Panc1 (cell line): ENCODE data around the gene TSHZ2.

Source experiments
- POLR2AphosphoS5 ChIP-seq: IDR thresholded peaks from 2 replicates; pipeline ENCODE4 v1.6.1; 2012; ENCODE audit warnings: mild to moderate bottlenecking, low read depth, low read length, moderate library complexity
- TF ChIP-seq, protein P1 (sequence below): fragments of 450-650 bp; IDR thresholded peaks from 2 replicates; pipeline ENCODE4 v1.5.1; 2017; ENCODE audit warnings: mild to moderate bottlenecking
- TF ChIP-seq, protein P2 (sequence below), 2 experiments: IDR thresholded peaks; 2 replicates each; pipeline ENCODE4 v1.6.1; 2011 to 2012; ENCODE audit warnings: low read depth in 2 of 2, control low read depth in 1 of 2, low read length in 1 of 2, mild to moderate bottlenecking in 1 of 2, moderate library complexity in 1 of 2; ENCODE audit not compliant: insufficient read depth in 1 of 2

DNA sequence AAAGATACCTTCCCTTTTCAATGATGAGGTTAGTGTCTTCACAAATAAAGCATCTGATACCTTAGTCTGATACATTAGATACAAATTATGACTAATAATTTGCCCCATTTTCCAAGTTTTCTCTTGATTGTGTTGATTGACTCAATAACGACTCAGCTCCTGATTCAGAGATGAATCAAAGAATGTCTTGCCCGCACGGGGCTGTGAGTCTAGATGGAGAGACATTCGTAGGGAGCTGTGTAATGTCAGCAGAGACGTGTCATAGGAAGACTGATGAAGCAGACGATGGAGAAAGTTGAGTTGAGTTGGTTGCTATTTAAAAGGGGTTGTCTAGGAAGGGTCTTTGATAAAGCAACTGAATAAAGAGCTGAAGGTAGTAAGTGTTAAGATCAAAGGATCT lies 78.2 kb downstream of the TSHZ2 start:
- TF ChIP-seq, protein P1, sequence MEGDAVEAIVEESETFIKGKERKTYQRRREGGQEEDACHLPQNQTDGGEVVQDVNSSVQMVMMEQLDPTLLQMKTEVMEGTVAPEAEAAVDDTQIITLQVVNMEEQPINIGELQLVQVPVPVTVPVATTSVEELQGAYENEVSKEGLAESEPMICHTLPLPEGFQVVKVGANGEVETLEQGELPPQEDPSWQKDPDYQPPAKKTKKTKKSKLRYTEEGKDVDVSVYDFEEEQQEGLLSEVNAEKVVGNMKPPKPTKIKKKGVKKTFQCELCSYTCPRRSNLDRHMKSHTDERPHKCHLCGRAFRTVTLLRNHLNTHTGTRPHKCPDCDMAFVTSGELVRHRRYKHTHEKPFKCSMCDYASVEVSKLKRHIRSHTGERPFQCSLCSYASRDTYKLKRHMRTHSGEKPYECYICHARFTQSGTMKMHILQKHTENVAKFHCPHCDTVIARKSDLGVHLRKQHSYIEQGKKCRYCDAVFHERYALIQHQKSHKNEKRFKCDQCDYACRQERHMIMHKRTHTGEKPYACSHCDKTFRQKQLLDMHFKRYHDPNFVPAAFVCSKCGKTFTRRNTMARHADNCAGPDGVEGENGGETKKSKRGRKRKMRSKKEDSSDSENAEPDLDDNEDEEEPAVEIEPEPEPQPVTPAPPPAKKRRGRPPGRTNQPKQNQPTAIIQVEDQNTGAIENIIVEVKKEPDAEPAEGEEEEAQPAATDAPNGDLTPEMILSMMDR, result no peak
- TF ChIP-seq POLR2AphosphoS5, result no peak
- TF ChIP-seq, protein P2, sequence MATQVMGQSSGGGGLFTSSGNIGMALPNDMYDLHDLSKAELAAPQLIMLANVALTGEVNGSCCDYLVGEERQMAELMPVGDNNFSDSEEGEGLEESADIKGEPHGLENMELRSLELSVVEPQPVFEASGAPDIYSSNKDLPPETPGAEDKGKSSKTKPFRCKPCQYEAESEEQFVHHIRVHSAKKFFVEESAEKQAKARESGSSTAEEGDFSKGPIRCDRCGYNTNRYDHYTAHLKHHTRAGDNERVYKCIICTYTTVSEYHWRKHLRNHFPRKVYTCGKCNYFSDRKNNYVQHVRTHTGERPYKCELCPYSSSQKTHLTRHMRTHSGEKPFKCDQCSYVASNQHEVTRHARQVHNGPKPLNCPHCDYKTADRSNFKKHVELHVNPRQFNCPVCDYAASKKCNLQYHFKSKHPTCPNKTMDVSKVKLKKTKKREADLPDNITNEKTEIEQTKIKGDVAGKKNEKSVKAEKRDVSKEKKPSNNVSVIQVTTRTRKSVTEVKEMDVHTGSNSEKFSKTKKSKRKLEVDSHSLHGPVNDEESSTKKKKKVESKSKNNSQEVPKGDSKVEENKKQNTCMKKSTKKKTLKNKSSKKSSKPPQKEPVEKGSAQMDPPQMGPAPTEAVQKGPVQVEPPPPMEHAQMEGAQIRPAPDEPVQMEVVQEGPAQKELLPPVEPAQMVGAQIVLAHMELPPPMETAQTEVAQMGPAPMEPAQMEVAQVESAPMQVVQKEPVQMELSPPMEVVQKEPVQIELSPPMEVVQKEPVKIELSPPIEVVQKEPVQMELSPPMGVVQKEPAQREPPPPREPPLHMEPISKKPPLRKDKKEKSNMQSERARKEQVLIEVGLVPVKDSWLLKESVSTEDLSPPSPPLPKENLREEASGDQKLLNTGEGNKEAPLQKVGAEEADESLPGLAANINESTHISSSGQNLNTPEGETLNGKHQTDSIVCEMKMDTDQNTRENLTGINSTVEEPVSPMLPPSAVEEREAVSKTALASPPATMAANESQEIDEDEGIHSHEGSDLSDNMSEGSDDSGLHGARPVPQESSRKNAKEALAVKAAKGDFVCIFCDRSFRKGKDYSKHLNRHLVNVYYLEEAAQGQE (IDR thresholded peaks at IDR 0.05; ENCODE audit: insufficient read depth in 1 of 2, low read depth in 2 of 2, low read length in 1 of 2), result no peak
